ENCODE results near the gene JAG1.

- no peak for TF ChIP-seq CTCF (IDR thresholded peaks at IDR 0.05)
- TF ChIP-seq POLR2A (IDR thresholded peaks at IDR 0.05): no peak
- no peak for TF ChIP-seq EP300 (IDR thresholded peaks at IDR 0.05)
Observed at GRCh38 chr20:10654250-10654610, 19.6 kb downstream of the JAG1 start.
